Psoas muscle (tissue), 8 donors: Measurements from ENCODE around the gene PPP1R37. TPM values are rescaled to one million over a fixed set of nuclear protein-coding genes. Genes with fewer than 3 reads are reported as not detected.

Source experiments
- ATAC-seq, 4 donors: fragments of 200-7000 bp; cut with Tn5 transposase; one replicate each; pipeline ENCODE4 v1.9.1; 2020; ENCODE audit warnings: moderate library complexity in 3 of 4, mild to moderate bottlenecking in 2 of 4
- DNase-seq, 2 donors: peaks; one replicate each; pipeline ENCODE4 v3.0.0-alpha.2; 2020
- H3K27ac ChIP-seq: fragments of 200-600 bp; one replicate; pipeline ENCODE4 v1.8.0; 2022
- H3K27me3 ChIP-seq, 3 donors: fragments of 200-600 bp in 1 of 3; one replicate each; pipeline versions ENCODE4 v1.6.1 to v1.8.0; 2013 to 2022; ENCODE audit warnings: low read length in 2 of 3, mild to moderate bottlenecking in 2 of 3, moderate library complexity in 1 of 3; ENCODE audit not compliant: insufficient read depth in 3 of 3
- H3K36me3 ChIP-seq, 2 donors: fragments of 200-600 bp in 1 of 2; one replicate each; pipeline versions ENCODE4 v1.6.1 to v1.8.0; 2013 to 2022; ENCODE audit warnings: low read depth in 1 of 2, mild to moderate bottlenecking in 1 of 2, moderate library complexity in 1 of 2; ENCODE audit not compliant: insufficient read depth in 1 of 2
- H3K4me1 ChIP-seq: fragments of 200-600 bp; one replicate; pipeline ENCODE4 v1.8.0; 2022
- H3K4me3 ChIP-seq: fragments of 200-600 bp; one replicate; pipeline ENCODE4 v1.8.0; 2022; ENCODE audit warnings: mild to moderate bottlenecking
- H3K9me3 ChIP-seq: fragments of 200-600 bp; one replicate; pipeline ENCODE4 v1.8.0; 2022
- CTCF ChIP-seq: fragments of 200-600 bp; IDR thresholded peaks from one replicate; pipeline ENCODE4 v1.8.0; 2022; ENCODE audit warnings: antibody characterized with exemption
- WGBS, 3 donors: extraction: QIAGEN DNeasy Blood & Tissue Kit; methylation state at CpG; one replicate each; pipeline versions ENCODE4 v1.1.6 to v1.1.7; 2013; 5-methylcytosine and 5-hydroxymethylcytosine counted together
- intact Hi-C, 2 donors: fragments of 100-400 bp; cut with DNase I; formaldehyde crosslinking; loops; one replicate each; pipeline versions ENCODE4 v1.11.0 to v1.14.2; 2022
- polyA plus RNA-seq, 3 donors: library from polyadenylated mRNA; stranded (reverse); fragments of 200-250 nt; gene quantifications; one replicate each; pipeline ENCODE4 v1.2.3, GENCODE V29; 2013
- total RNA-seq, 4 donors: library from RNA; stranded (reverse); fragmentation: NEBNext Ultra II Directional in 2 of 4; extraction: Animal tissue kit (Norgen Biotek cat#: 25700) in 2 of 4; gene quantifications; one replicate each; pipeline versions ENCODE4 v1.2.1 to v1.2.4, GENCODE V29; 2021 to 2023
- donor health status: healthy with polysubstance abuse.
- donor health status: DM: no; HTN: no; CAD: no; lungs with moderate emphysema.
- donor health status: Bipolar disorder and iron deficiency.
- donor health status: healthy.
- donor health status: DM: yes; HTN: yes; CAD: no.
- donor health status: DM: no; HTN: no; CAD: no.
- donor health status: DM: no; HTN: no; CAD: no.
- donor health status: DM: yes; HTN: yes; CAD: no.

Gene PPP1R37
- total and polyA plus RNA-seq, 7 donors = 25.5 to 39.5 (median 29.3) TPM

GRCh38 chr19:45099467-45100191 lies 6.7 kb downstream of the PPP1R37 start:
- no peaks in the 10 kb centered on the region for H3K9me3 ChIP-seq
- H3K27ac ChIP-seq = peak overlapping the region; percentile 93
- H3K4me3 ChIP-seq = peak overlapping the region; percentile 50
- intact Hi-C loops = loop anchor here (10.0 kb wide), 2 partner anchors 235 to 885 kb away; no protein-coding TSS in a partner anchor
- peaks cover 95% of the 10 kb centered on the region for H3K4me1 ChIP-seq
- peak; percentile 36 to 70 for DNase-seq
- TF ChIP-seq CTCF = no peak
- peak; percentile 63 to 75 (median 70) for ATAC-seq
- no peaks in the 10 kb centered on the region for H3K36me3 ChIP-seq
- H3K27me3 ChIP-seq = no peaks in the 10 kb centered on the region
- WGBS, 3 donors = 30 to 43% (median 34%) methylated on average over 25 of the region's 25 CpGs

- TF ChIP-seq CTCF = no peak
- no peaks in the 10 kb centered on the region for H3K27me3 ChIP-seq
- peaks cover 95% of the 10 kb centered on the region for H3K4me1 ChIP-seq
- intact Hi-C loops = loop anchor here in 1 of 2 donors (10.0 kb wide), 1 partner anchor 885 kb away; no protein-coding TSS in a partner anchor
- no peak for DNase-seq
- peak overlapping the region; percentile 93 for H3K27ac ChIP-seq
- 40 to 60% (median 46%) methylated on average over 3 of the region's 3 CpGs for WGBS, 3 donors
- no peaks in the 10 kb centered on the region for H3K9me3 ChIP-seq
- peak in 1 of 4 donors; percentile 35 for ATAC-seq
- H3K4me3 ChIP-seq = peak overlapping the region; percentile 50
- H3K36me3 ChIP-seq = no peaks in the 10 kb centered on the region
Measured at GRCh38 chr19:45100201-45100600, 7.2 kb downstream of the PPP1R37 start.

- no peaks in the 10 kb centered on the region for H3K36me3 ChIP-seq
- H3K9me3 ChIP-seq = no peaks in the 10 kb centered on the region
- peaks cover 90% of the 10 kb centered on the region for H3K4me1 ChIP-seq
- no peaks in the 10 kb centered on the region for H3K27me3 ChIP-seq
- DNase-seq (no peak), ATAC-seq (no peak)
- H3K27ac ChIP-seq = peak overlapping the region; percentile 93
- 73 to 89% (median 80%) methylated on average over 8 of the region's 8 CpGs for whole genome bisulfite sequencing, 3 donors
- intact Hi-C loops = loop anchor here in 1 of 2 donors (10.0 kb wide), 1 partner anchor 884 kb away; no protein-coding TSS in a partner anchor
- no peak for TF ChIP-seq CTCF
- no peak overlapping the region for H3K4me3 ChIP-seq
Measured at GRCh38 chr19:45100846-45101252, 7.9 kb downstream of the PPP1R37 start.

- no peak for TF ChIP-seq CTCF
Measured at GRCh38 chr19:45101806-45102205, 8.8 kb downstream of the PPP1R37 start.

More at GRCh38 chr19:45101806-45102205, 8.8 kb downstream of the PPP1R37 start:
- Histone ChIP-seq H3K27me3 (no peaks in the 10 kb centered on the region), H3K36me3 (no peaks in the 10 kb centered on the region), H3K27ac (no peak overlapping the region), H3K9me3 (no peaks in the 10 kb centered on the region), H3K4me1 (peaks cover 81% of the 10 kb centered on the region), H3K4me3 (peak overlapping the region; percentile 7)
- intact Hi-C loops = loop anchor here in 1 of 2 donors (10.0 kb wide), 1 partner anchor 883 kb away; no protein-coding TSS in a partner anchor
- 61 to 87% (median 67%) methylated on average over 8 of the region's 8 CpGs for WGBS, 3 donors
- DNase-seq = no peak
- no peak for ATAC-seq
